Glomerular endothelial cell (primary cell): Measurements from ENCODE around the gene CEBPE. TPM values are rescaled to one million over a fixed set of nuclear protein-coding genes. Genes with fewer than 3 reads are reported as not detected.

ENCODE experiments used
- DNase-seq: peaks from one replicate; pipeline ENCODE4 v3.0.0-alpha.2; 2011; ENCODE audit warnings: low read depth, low spot score; ENCODE audit errors: extremely low read depth
- total RNA-seq: library from RNA; depleted of rRNA; stranded (reverse); fragments of >200 nt; gene quantifications from 2 replicates; pipeline ENCODE4 v1.2.3, GENCODE V29; 2015

CEBPE gene
- total RNA-seq, 1 donor from 2014 or later: not detected

DNA sequence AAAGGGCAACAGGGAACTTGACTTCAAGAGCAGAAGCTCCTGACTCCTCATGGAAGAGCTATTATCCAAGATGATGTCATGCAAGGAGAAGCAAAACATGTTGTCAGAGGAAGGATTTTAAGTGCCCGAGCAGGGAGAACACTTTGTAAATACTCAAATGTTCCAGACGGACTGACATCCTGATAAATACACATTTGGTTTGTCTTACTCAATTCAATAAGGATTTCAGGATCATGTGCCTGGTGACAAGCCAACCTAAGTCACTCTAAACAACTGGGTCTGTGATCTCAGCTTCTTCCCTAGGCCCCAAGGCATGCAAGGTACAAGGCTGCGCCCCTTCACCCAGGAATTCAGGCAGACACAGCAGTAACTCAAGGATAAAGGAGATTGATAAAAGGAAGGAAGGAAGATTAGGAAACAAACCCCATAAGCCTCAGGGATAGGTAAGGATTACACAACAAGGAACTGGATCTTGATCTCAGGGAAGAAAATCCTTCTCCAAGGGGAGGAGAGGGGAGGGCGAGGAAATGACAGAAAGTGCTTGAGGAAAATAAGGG is 26.8 kb upstream of the CEBPE start:
- DNase-seq: no peak

GRCh38 chr14:23143911-23144310 is 24.9 kb upstream of the CEBPE start:
- DNase-seq: no peak

GRCh38 chr14:23142826-23143225 is 23.8 kb upstream of the CEBPE start:
- no peak for DNase-seq

- DNase-seq: no peak
These were observed 22.8 kb upstream of the CEBPE start for GRCh38 chr14:23141706-23142444.

- DNase-seq: no peak
These were observed 21.3 kb upstream of the CEBPE start for GRCh38 chr14:23140371-23140770.

- DNase-seq: no peak
These were observed 20.8 kb upstream of the CEBPE start for GRCh38 chr14:23139874-23140273.

DNA sequence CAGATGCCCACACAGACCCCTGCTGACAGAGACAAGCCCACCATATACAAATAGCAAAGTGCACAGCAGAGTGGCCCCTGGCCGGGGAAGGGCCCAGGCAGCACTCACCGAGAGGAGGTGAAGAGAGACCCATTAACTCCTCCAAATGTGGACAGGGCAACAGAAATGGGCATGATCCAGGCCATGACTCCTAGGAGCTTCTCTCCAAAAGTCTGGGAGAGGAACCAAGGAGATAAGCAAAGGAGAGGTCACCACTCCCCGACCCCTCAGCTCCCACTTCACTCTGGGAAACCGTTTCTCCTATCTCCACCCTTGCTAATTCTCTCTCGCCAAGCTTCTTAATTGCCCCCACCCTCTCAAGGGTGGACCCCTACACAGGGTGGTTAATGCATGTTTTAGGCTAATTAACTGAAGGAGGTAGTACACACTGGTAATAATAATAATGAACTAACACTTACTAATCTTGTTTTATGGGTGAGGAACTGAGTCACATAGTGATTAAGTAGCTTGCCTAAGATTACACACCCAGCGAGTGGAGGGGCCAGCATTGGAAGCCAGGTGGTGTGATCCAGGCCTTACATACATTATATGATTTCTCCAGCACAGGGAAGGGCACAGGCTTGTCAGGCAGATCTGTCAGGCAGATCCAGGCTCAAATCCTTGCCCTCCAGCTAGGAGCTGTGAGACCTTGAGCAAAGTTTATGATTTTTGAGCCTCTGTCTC is 18.9 kb upstream of the CEBPE start:
- no peak for DNase-seq

- DNase-seq: no peak
These were observed 18.2 kb upstream of the CEBPE start for GRCh38 chr14:23137192-23137812.

- DNase-seq: no peak
These were observed 17.6 kb upstream of the CEBPE start for GRCh38 chr14:23136566-23137133.

GRCh38 chr14:23132970-23133369 is 13.9 kb upstream of the CEBPE start:
- no peak for DNase-seq

- no peak for DNase-seq
These were observed 12.4 kb upstream of the CEBPE start for GRCh38 chr14:23131482-23131881.

DNA sequence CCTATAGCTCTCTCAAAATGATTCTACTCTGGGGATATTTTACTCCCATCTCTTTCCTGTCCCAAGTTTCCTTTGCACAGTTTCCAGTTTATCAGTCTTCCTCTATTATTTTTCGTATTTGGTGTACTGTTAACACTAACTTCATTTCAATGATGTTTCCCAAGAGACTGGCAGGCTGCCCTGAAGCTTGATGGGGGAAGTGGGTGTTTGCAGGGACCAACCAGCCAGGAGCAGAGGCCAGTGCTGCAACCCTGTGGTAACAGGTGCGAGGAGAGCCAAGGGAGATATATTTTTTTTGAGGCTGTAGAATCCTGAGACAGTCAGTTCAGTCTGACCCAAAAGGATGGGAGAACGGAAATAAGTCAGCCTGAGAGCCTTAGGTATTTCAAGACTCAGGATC is 11.8 kb upstream of the CEBPE start:
- DNase-seq: no peak

GRCh38 chr14:23129759-23130316 is 10.8 kb upstream of the CEBPE start:
- DNase-seq: no peak

DNA sequence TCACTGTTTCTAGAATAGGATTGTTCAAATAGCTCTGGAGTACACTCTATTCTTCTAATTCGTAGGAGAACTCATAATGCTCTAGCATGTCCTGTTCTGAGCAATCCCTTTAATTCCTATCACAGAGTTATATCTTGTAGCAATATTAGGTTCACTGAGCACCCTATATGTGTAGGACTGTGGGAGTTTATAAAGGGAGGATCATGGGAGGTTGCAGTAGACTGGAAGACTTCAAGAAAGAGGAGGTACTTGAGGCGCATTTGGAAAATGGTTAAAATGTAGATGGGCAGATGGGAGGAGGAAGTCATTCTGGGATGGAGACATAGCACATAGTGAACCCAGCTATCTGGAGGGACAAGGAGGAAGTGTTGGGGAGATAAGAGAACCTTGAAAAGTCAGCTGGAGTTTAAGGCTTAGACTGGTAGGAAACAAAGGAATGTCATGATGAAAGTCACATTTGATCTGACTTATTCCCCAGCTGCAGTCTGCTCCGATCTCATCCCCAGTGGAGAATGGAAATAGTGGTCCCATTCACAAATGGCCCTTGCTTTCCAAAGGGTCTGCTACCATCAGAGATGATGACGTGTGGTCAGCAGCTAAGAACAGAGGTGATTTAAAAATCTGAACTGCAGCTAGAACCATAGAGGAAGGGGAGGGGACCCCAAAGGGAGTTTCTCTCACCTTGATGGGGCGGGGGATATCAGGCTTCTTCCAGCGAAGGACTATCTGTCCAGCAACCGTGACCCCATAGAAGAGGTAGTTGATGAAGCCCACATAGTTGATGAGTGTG is 10.1 kb upstream of the CEBPE start:
- no peak for DNase-seq

- DNase-seq: no peak
These were observed 8.8 kb upstream of the CEBPE start for GRCh38 chr14:23127861-23128260.

DNA sequence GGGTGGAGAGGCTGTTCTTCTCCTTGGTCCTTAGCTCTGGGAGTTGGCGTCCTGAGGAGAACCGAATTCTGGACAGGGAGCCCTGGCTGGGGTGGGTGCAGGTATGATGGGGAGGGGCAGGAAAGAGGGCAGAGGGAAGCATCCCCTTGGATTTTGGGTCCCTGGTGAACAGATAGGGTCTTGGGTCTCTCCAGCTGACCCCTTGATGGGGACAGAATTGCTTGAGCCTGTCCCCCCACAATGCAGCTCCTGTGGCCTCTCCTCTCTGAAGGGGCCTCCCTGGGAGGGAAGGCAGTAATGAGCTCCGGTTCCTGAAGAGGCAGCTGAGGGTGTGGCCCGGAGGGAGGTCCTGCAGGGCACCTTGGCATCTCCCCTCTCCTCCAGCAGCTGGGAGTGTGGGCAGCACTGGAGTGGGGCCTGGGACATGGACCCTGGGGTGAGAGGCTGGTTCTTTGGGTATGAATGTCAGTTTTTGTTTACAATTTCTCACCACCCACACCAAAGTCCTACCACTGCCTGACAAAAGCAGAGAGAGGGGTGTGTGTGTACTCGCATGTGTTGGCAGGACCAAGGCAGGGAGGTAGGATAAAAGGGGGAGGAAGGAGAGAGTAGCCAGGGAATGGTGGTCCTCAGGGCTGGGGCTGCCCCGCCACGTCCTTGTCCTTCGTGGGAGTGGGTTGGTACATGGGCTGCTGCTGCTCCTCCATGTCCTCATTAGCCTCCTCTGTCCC is 7.7 kb upstream of the CEBPE start:
- no peak for DNase-seq

DNA sequence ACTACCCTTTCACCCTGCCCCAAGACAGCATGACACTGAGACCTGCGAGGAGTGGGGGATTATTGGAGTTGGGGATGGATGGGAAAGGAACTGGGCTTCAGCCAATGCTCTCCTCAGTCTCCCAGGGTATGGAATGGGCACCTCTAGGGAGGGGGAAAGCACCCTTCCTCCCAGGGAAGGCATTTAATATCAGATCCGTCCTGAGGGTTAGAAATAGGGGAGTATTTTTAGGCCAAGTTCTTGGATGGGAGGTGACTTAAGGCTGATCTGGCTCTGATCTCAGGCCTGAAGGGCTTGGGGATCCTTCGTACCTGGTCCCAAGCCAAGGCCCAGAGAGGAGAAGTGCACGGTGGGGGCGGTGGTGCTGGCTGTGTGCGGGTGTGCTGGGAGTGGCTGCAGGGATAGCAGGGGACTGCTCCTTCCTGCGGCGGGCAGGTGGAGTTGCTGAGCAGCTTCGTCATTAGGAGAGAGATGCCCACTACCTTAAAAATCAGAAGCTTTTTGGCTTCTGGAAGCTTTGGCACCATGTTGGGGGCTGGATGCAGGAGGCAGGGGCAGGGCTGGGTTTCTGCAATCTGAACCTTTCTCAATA is 7.0 kb upstream of the CEBPE start:
- no peak for DNase-seq

DNA sequence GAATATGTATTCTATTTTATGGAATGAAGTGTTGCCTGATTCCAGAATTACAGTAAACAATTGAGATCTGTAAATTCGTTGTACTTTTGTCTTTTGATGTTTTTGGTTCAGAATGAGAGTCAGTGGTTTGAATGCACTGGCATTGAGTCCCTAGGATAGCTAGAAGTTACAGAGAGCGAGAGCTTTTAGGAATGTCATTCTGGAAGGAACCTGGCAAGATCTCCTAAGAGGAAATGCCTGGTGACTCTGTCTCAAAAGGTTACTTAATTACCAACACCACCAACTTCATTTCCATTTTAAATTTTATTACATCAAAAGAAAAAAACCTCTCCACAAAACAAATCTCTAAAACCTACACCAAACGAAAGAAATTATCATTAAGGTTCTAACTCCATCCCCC is 6.0 kb upstream of the CEBPE start:
- DNase-seq: no peak

- no peak for DNase-seq
These were observed 5.4 kb upstream of the CEBPE start for GRCh38 chr14:23124337-23124954.
